Ishikawa (cell line): ENCODE measurements around the gene BMPER.

ENCODE experiments used
- CEBPB ChIP-seq: IDR thresholded peaks from 2 replicates; pipeline ENCODE4 v1.6.1; 2012
- CREB1 ChIP-seq: IDR thresholded peaks from 2 replicates; pipeline ENCODE4 v1.6.1; 2012; ENCODE audit warnings: low read depth
- EGR1 ChIP-seq: IDR thresholded peaks from 2 replicates; pipeline ENCODE4 v1.6.1; 2012
- EP300 ChIP-seq: IDR thresholded peaks from 2 replicates; pipeline ENCODE4 v1.6.1; 2012; ENCODE audit warnings: borderline replicate concordance
- FOXM1 ChIP-seq: IDR thresholded peaks from 2 replicates; pipeline ENCODE4 v1.6.1; 2012; ENCODE audit warnings: low read depth, borderline replicate concordance
- NFIC ChIP-seq: IDR thresholded peaks from 2 replicates; pipeline ENCODE4 v1.6.1; 2012
- RAD21 ChIP-seq: IDR thresholded peaks from 2 replicates; pipeline ENCODE4 v1.6.1; 2012; ENCODE audit warnings: low read depth
- TAF1 ChIP-seq: IDR thresholded peaks from 2 replicates; pipeline ENCODE4 v1.6.1; 2012; ENCODE audit warnings: low read depth, mild to moderate bottlenecking
- TCF12 ChIP-seq: IDR thresholded peaks from 2 replicates; pipeline ENCODE4 v1.6.1; 2012; ENCODE audit warnings: low read depth
- YY1 ChIP-seq: IDR thresholded peaks from 2 replicates; pipeline ENCODE4 v1.6.1; 2012; ENCODE audit warnings: low read depth
- TF ChIP-seq, protein P1 (sequence below): IDR thresholded peaks from 2 replicates; pipeline ENCODE4 v1.6.1; 2012
- TF ChIP-seq, protein P2 (sequence below): IDR thresholded peaks from 2 replicates; pipeline ENCODE4 v1.6.1; 2012; ENCODE audit warnings: low read depth, mild to moderate bottlenecking

DNA sequence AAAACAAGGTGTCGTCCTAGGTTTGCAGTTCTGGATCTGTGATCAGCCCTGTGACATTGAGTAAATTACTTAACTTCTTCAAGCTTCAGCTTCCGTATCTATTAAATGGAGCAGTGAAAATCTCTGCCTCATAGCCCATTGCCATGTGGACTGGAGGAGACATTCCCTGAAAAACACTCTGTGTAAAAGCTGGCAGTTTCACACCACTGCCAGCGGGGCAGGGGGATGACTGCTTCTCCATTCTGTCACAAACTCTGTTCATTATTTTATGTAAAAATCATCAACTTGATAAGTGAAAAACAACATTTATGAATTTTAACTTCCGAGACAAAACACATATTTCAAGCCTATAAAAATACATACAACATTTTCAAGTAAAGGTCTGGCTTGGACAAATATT, 234.7 kb downstream of the BMPER start:
- no peak for TF ChIP-seq TAF1
- TF ChIP-seq TCF12, result no peak
- no peak for TF ChIP-seq EGR1
- TF ChIP-seq FOXM1, result no peak
- TF ChIP-seq, protein P1, sequence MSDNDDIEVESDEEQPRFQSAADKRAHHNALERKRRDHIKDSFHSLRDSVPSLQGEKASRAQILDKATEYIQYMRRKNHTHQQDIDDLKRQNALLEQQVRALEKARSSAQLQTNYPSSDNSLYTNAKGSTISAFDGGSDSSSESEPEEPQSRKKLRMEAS, result no peak
- TF ChIP-seq CEBPB, result no peak
- TF ChIP-seq RAD21, result no peak
- TF ChIP-seq YY1, result no peak
- no peak for TF ChIP-seq EP300
- TF ChIP-seq NFIC, result no peak
- no peak for TF ChIP-seq CREB1
- TF ChIP-seq, protein P2, sequence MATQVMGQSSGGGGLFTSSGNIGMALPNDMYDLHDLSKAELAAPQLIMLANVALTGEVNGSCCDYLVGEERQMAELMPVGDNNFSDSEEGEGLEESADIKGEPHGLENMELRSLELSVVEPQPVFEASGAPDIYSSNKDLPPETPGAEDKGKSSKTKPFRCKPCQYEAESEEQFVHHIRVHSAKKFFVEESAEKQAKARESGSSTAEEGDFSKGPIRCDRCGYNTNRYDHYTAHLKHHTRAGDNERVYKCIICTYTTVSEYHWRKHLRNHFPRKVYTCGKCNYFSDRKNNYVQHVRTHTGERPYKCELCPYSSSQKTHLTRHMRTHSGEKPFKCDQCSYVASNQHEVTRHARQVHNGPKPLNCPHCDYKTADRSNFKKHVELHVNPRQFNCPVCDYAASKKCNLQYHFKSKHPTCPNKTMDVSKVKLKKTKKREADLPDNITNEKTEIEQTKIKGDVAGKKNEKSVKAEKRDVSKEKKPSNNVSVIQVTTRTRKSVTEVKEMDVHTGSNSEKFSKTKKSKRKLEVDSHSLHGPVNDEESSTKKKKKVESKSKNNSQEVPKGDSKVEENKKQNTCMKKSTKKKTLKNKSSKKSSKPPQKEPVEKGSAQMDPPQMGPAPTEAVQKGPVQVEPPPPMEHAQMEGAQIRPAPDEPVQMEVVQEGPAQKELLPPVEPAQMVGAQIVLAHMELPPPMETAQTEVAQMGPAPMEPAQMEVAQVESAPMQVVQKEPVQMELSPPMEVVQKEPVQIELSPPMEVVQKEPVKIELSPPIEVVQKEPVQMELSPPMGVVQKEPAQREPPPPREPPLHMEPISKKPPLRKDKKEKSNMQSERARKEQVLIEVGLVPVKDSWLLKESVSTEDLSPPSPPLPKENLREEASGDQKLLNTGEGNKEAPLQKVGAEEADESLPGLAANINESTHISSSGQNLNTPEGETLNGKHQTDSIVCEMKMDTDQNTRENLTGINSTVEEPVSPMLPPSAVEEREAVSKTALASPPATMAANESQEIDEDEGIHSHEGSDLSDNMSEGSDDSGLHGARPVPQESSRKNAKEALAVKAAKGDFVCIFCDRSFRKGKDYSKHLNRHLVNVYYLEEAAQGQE, result no peak
